Measurements from ENCODE around the gene VPS13C.
"Not testable (repeated sequence)": the region's sequence is repeated elsewhere in the genome, so short reads cannot be mapped to it uniquely, and the experiment has no call there.

VPS13C gene

GRCh38 chr15:62020576-62021160 is 39.6 kb downstream of the VPS13C start:
- TF ChIP-seq CTCF (conservative IDR thresholded peaks at IDR 0.05; ENCODE audit: low read depth, low read length) = no peak
- peak; percentile 27 for DNase-seq (ENCODE audit: low read depth)
- H3K4me3 ChIP-seq (ENCODE audit: low read depth, low read length) = no peak overlapping the region

GRCh38 chr15:62005354-62005753 is 54.9 kb downstream of the VPS13C start:
- DNase-seq (ENCODE audit: low read depth); H3K4me3 ChIP-seq (ENCODE audit: low read depth, low read length): not testable (repeated sequence)

- peak; percentile 17 for DNase-seq (ENCODE audit: low read depth)
- TF ChIP-seq CTCF (conservative IDR thresholded peaks at IDR 0.05; ENCODE audit: low read depth, low read length) = no peak
Measured at GRCh38 chr15:61997786-61998185, 62.5 kb downstream of the VPS13C start.

GRCh38 chr15:61996056-61996635 is 64.1 kb downstream of the VPS13C start:
- no peak for TF ChIP-seq CTCF (conservative IDR thresholded peaks at IDR 0.05; ENCODE audit: low read depth, low read length)
- peak; percentile 31 for DNase-seq (ENCODE audit: low read depth)
- no peak overlapping the region for H3K4me3 ChIP-seq (ENCODE audit: low read depth, low read length)

More at GRCh38 chr15:61997786-61998185, 62.5 kb downstream of the VPS13C start:
- H3K4me3 ChIP-seq (ENCODE audit: low read depth, low read length) = no peak overlapping the region

- peak; percentile 86 for DNase-seq (ENCODE audit: low read depth)
- H3K4me3 ChIP-seq (ENCODE audit: low read depth, low read length) = no peak overlapping the region
- no peak for TF ChIP-seq CTCF (conservative IDR thresholded peaks at IDR 0.05; ENCODE audit: low read depth, low read length)
Measured at GRCh38 chr15:61994216-61994615, 66.0 kb downstream of the VPS13C start.

GRCh38 chr15:61992518-61992917 is 67.7 kb downstream of the VPS13C start:
- no peak for TF ChIP-seq CTCF (conservative IDR thresholded peaks at IDR 0.05; ENCODE audit: low read depth, low read length)
- DNase-seq (ENCODE audit: low read depth) = no peak
- H3K4me3 ChIP-seq (ENCODE audit: low read depth, low read length) = no peak overlapping the region

- peak; percentile 19 for DNase-seq (ENCODE audit: low read depth)
- no peak for TF ChIP-seq CTCF (conservative IDR thresholded peaks at IDR 0.05; ENCODE audit: low read depth, low read length)
- H3K4me3 ChIP-seq (ENCODE audit: low read depth, low read length) = no peak overlapping the region
Measured at GRCh38 chr15:61989667-61990066, 70.6 kb downstream of the VPS13C start.

Measured in choroid plexus epithelial cell (primary cell).